Right lobe of liver (tissue), 6 donors: ENCODE results near the gene CAPN13. TPM values are rescaled to one million over a fixed set of nuclear protein-coding genes. Genes with fewer than 3 reads are reported as not detected.

Source experiments
- ATAC-seq, 4 donors: fragments of 200-7000 bp; cut with Tn5 transposase; one replicate each; pipeline ENCODE4 v1.9.1; 2020; ENCODE audit warnings: mild to moderate bottlenecking in 4 of 4, moderate library complexity in 4 of 4
- DNase-seq, 3 donors: peaks; one replicate each; pipeline ENCODE4 v3.0.0-alpha.2; 2020
- H3K27ac ChIP-seq, 3 donors: fragments of 200-600 bp; one replicate each; pipeline ENCODE4 v1.8.0; 2022
- H3K27me3 ChIP-seq, 2 donors: fragments of 200-600 bp; one replicate each; pipeline ENCODE4 v1.8.0; 2022
- H3K36me3 ChIP-seq, 4 donors: fragments of 200-600 bp; sonication (generic) in 1 of 4; one replicate each; pipeline versions ENCODE4 v1.5.1 to v1.8.0; 2017 to 2022; ENCODE audit warnings: control low read depth in 1 of 4
- H3K4me1 ChIP-seq, 4 donors: fragments of 200-600 bp; sonication (generic) in 1 of 4; one replicate each; pipeline versions ENCODE4 v1.5.1 to v1.8.0; 2017 to 2022; ENCODE audit warnings: control low read depth in 1 of 4
- H3K4me3 ChIP-seq, 3 donors: fragments of 200-600 bp; one replicate each; pipeline ENCODE4 v1.8.0; 2022
- H3K9me3 ChIP-seq, 4 donors: fragments of 200-600 bp; sonication (generic) in 1 of 4; one replicate each; pipeline versions ENCODE4 v1.5.1 to v1.8.0; 2017 to 2022; ENCODE audit warnings: control low read depth in 1 of 4
- CTCF ChIP-seq, 4 donors: fragments of 200-600 bp in 3 of 4; fragments of 450-650 bp in 1 of 4; IDR thresholded peaks; one replicate each; pipeline versions ENCODE4 v1.5.1 to v1.8.0; 2016 to 2022; ENCODE audit warnings: antibody characterized with exemption in 4 of 4, mild to moderate bottlenecking in 2 of 4
- POLR2A ChIP-seq: fragments of 450-650 bp; IDR thresholded peaks from one replicate; pipeline ENCODE4 v1.6.1; 2017; ENCODE audit warnings: antibody characterized with exemption, mild to moderate bottlenecking
- WGBS: methylation state at CpG from one replicate; pipeline ENCODE4 v1.1.6; 2018; ENCODE audit warnings: low coverage, low lambda C conversion rate; ENCODE audit not compliant: insufficient coverage; ENCODE audit errors: missing lambda C conversion rate; 5-methylcytosine and 5-hydroxymethylcytosine counted together
- intact Hi-C, 2 donors: fragments of 100-400 bp; cut with DNase I; formaldehyde crosslinking; loops; one replicate each; pipeline versions ENCODE4 v1.11.2 to v1.14.1; 2022
- total RNA-seq, 6 experiments: library from RNA; depleted of rRNA in 2 of 6; stranded (reverse); fragments of >200 nt in 2 of 6; fragmentation: NEBNext Ultra II Directional in 3 of 6; extraction: Animal tissue kit (Norgen Biotek cat#: 25700) in 3 of 6; gene quantifications; one replicate each; pipeline versions ENCODE4 v1.1.0 to v1.2.4, GENCODE V29; 2016 to 2023
- donor health status: DM: no; HTN: yes; CAD: no.
- donor health status: DM: no; HTN: no; CAD: no.
- donor health status: DM: no; HTN: no; CAD: no.
- donor health status: DM: no; HTN: yes; CAD: no.
- donor health status: DM: no; HTN: yes; CAD: no.

The CAPN13 gene
- total RNA-seq, 6 experiments from 2014 or later, result 0.09 to 3.8 (median 1.00) TPM; not detected in 2

DNA sequence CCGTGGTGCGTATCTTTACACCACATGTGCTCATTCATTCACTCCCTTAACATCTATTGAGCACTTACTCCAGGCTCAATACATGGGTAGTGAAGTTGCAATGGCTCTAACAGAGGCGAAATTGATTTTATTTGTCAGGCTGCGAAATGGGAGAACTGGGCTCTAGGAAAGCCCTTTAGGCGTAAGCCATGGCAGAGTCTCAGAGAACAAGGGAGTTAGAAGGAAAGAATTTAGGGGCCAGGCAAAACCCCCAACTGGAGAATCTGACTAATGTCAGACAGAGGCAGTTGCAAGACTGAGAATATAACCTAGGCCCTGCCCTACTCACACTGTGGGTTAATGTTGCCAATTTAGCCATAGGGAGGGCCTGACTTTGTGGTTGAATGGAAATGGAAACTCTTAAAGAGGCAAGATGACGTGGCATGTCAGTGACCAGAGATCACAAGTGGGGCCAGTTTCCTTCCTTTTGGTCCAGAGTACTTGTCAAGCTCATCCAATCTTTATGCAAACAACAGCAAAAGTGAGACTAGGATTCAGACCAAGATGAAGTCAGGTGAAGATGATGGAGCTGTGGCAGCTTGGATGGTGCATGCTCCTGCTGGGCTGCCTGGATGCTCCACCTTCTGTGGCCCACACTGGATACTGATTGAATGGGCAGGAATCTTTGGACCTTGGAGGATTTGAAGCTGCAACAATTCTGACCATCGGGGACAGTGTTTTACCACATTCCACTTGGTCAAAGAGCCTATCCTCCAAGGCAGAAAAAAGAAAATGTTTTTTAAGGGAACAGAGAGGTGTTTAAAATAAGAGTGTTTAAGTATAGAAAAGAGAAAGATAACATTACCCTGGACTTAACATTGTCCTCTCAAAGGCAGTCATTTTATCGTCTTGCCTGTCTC is 92.2 kb downstream of the CAPN13 start:
- no peak for TF ChIP-seq CTCF (IDR thresholded peaks at IDR 0.05)
- TF ChIP-seq POLR2A, result no peak
- DNase-seq, result no peak
- H3K27ac ChIP-seq, result no peak overlapping the region
- no peaks in the 10 kb centered on the region for H3K9me3 ChIP-seq
- no peak overlapping the region for H3K4me3 ChIP-seq
- no peak for ATAC-seq
- no peaks in the 10 kb centered on the region for H3K36me3 ChIP-seq
- no peaks in the 10 kb centered on the region for H3K4me1 ChIP-seq
- H3K27me3 ChIP-seq, result no peaks in the 10 kb centered on the region
- intact Hi-C loops, result loop anchor here (5.0 to 10.0 kb wide), 3 partner anchors 150 to 460 kb away; no protein-coding TSS in a partner anchor
- WGBS, result 57% methylated on average over 6 of the region's 8 CpGs

- Histone ChIP-seq H3K36me3 (no peaks in the 10 kb centered on the region), H3K27me3 (no peaks in the 10 kb centered on the region), H3K9me3 (no peaks in the 10 kb centered on the region), H3K27ac (no peak overlapping the region), H3K4me3 (no peak overlapping the region), H3K4me1 (no peaks in the 10 kb centered on the region)
- ATAC-seq (no peak), DNase-seq (peak in 1 of 3 donors; percentile 37)
- WGBS, result 100% methylated on average over 3 of the region's 3 CpGs
- intact Hi-C loops, result loop anchor here (5.0 to 10.0 kb wide), 3 partner anchors 151 to 461 kb away; no protein-coding TSS in a partner anchor
- no peak for TF ChIP-seq POLR2A
- no peak for TF ChIP-seq CTCF (IDR thresholded peaks at IDR 0.05)
These were observed 93.5 kb downstream of the CAPN13 start for GRCh38 chr2:30713698-30714097.

GRCh38 chr2:30711646-30712085 is 95.6 kb downstream of the CAPN13 start:
- Histone ChIP-seq H3K4me1 (no peaks in the 10 kb centered on the region), H3K27me3 (no peaks in the 10 kb centered on the region), H3K27ac (no peak overlapping the region), H3K36me3 (no peaks in the 10 kb centered on the region), H3K9me3 (no peaks in the 10 kb centered on the region), H3K4me3 (no peak overlapping the region)
- peak; percentile 93 to 97 (median 96) for ATAC-seq
- peak; percentile 80 to 91 (median 82) for DNase-seq
- WGBS, result 29% methylated on average over 4 of the region's 4 CpGs
- TF ChIP-seq CTCF (IDR thresholded peaks at IDR 0.05), result peak; percentile 100
- no peak for TF ChIP-seq POLR2A
- intact Hi-C loops, result loop anchor here (5.0 to 10.0 kb wide), 3 partner anchors 153 to 463 kb away; no protein-coding TSS in a partner anchor

DNA sequence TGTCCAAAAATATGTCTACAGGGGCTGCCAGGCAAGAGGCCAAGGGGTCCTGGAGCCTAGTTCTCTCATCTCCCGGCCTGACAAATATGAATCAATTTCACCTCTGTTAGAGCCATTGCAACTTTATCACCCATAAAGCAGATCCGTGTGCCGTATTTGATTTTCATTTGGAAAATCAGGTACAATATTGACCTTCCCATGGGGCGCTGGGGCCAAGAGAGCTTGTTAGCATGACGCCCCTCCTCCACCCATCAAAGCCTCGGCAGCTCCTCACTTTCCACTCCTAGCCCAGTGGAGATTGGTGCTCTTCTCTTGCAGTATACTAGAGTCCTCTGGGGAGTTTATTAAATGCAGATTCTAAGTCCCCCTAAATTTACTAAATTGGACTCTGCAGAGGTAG is 96.8 kb downstream of the CAPN13 start:
- Histone ChIP-seq H3K4me1 (no peaks in the 10 kb centered on the region), H3K4me3 (no peak overlapping the region), H3K9me3 (no peaks in the 10 kb centered on the region), H3K27me3 (no peaks in the 10 kb centered on the region), H3K36me3 (no peaks in the 10 kb centered on the region), H3K27ac (no peak overlapping the region)
- intact Hi-C loops, result loop anchor here (5.0 to 10.0 kb wide), 3 partner anchors 154 to 464 kb away; no protein-coding TSS in a partner anchor
- DNase-seq, result peak in 1 of 3 donors; percentile 33
- ATAC-seq, result no peak
- no peak for TF ChIP-seq CTCF (IDR thresholded peaks at IDR 0.05)
- no peak for TF ChIP-seq POLR2A
- 73% methylated on average over 5 of the region's 6 CpGs for WGBS
